K562 (cell line): Measurements from ENCODE around the gene SPDYA. TPM values are rescaled to one million over a fixed set of nuclear protein-coding genes. Genes with fewer than 3 reads are reported as not detected.

ENCODE experiments used
- CHD4 ChIP-seq: fragments of 200-600 bp; sonication (generic); IDR thresholded peaks from 3 replicates; pipeline ENCODE4 v1.6.1; 2012; ENCODE audit warnings: low read depth, mild to moderate bottlenecking, mixed read lengths, low read length, inconsistent platforms; ENCODE audit not compliant: insufficient read depth, insufficient replicate concordance, poor library complexity, severe bottlenecking
- CHD7 ChIP-seq: fragments of 200-600 bp; sonication (generic); IDR thresholded peaks from one replicate; pipeline ENCODE4 v1.6.1; 2012; ENCODE audit warnings: mild to moderate bottlenecking, low read depth, low read length, inconsistent platforms
- CSDE1 ChIP-seq, 2 experiments: fragments of 450-650 bp; IDR thresholded peaks; 2 replicates each; pipeline ENCODE4 v1.6.1; 2016; ENCODE audit warnings: mild to moderate bottlenecking in 1 of 2
- GTF2E2 ChIP-seq: fragments of 200-800 bp; sonication (Bioruptor generic); IDR thresholded peaks from 2 replicates; pipeline ENCODE4 v1.6.1; 2016; ENCODE audit warnings: missing genetic modification characterization, missing compliant biosample characterization
- MIER1 ChIP-seq: fragments of 450-650 bp; IDR thresholded peaks from 2 replicates; pipeline ENCODE4 v1.6.1; 2016; ENCODE audit warnings: antibody characterized with exemption, mild to moderate bottlenecking, low read depth
- NFXL1 ChIP-seq: fragments of 450-650 bp; formaldehyde crosslinking; IDR thresholded peaks from 2 replicates; pipeline ENCODE4 v1.4.0; 2021; ENCODE audit warnings: mild to moderate bottlenecking
- PRPF4 ChIP-seq: fragments of 200-400 bp; formaldehyde crosslinking; IDR thresholded peaks from one replicate; pipeline ENCODE4 v1.6.1; 2017; ENCODE audit warnings: low read length, low read depth, mild to moderate bottlenecking; ENCODE audit not compliant: insufficient read depth, poor library complexity, severe bottlenecking
- RHOXF2B ChIP-seq: fragments of 250-450 bp; sonication (Bioruptor Pico); conservative IDR thresholded peaks from 2 replicates; pipeline ENCODE4 v1.5.1; 2021
- SAFB2 ChIP-seq: fragments of 200-400 bp; formaldehyde crosslinking; IDR thresholded peaks from 2 replicates; pipeline ENCODE4 v1.6.1; 2018; ENCODE audit warnings: borderline replicate concordance, low read length, low read depth, moderate library complexity; ENCODE audit not compliant: severe bottlenecking
- SIRT6 ChIP-seq: IDR thresholded peaks from one replicate; pipeline ENCODE4 v1.6.1; 2012; ENCODE audit warnings: low read depth, mild to moderate bottlenecking, control low read depth, inconsistent platforms, low read length, moderate library complexity
- SP1 ChIP-seq: sonication (generic); formaldehyde crosslinking; IDR thresholded peaks from 2 replicates; pipeline ENCODE4 v1.8.1; 2022; ENCODE audit warnings: mild to moderate bottlenecking, missing genetic modification reagents
- STAG1 ChIP-seq: sonication (generic); formaldehyde crosslinking; IDR thresholded peaks from 2 replicates; pipeline ENCODE4 v1.5.0; 2020; ENCODE audit warnings: missing genetic modification reagents, borderline replicate concordance
- SUPT5H ChIP-seq: fragments of 450-650 bp; IDR thresholded peaks from 2 replicates; pipeline ENCODE4 v1.6.1; 2016
- YY1 ChIP-seq, 3 experiments: IDR thresholded peaks; 2 replicates each; pipeline ENCODE4 v1.6.1; 2011; ENCODE audit warnings: low read length in 2 of 3, mild to moderate bottlenecking in 2 of 3, moderate library complexity in 2 of 3, borderline replicate concordance in 1 of 3, control low read depth in 1 of 3, low read depth in 1 of 3; ENCODE audit not compliant: insufficient read depth in 3 of 3, insufficient replicate concordance in 2 of 3, control insufficient read depth in 1 of 3, insufficient read length in 1 of 3; ENCODE audit errors: extremely low read depth in 1 of 3
- ZKSCAN3 ChIP-seq: fragments of 250-450 bp; sonication (Bioruptor Pico); IDR thresholded peaks from 2 replicates; pipeline ENCODE4 v1.4.0; 2020
- ZNF274 ChIP-seq: IDR thresholded peaks from 2 replicates; pipeline ENCODE4 v1.6.1; 2011; ENCODE audit warnings: low read depth, mild to moderate bottlenecking, low read length, moderate library complexity, borderline replicate concordance
- ZNF780A ChIP-seq: fragments of 250-450 bp; sonication (Bioruptor Pico); IDR thresholded peaks from 2 replicates; pipeline ENCODE4 v1.5.0; 2021; ENCODE audit warnings: mild to moderate bottlenecking
- polyA plus RNA-seq, 8 experiments: library from polyadenylated mRNA; depleted of rRNA in 4 of 8; stranded (reverse) in 5 of 8; unstranded in 3 of 8; fragments of >200 nt; fragmentation: Nextera tagmentation in 2 of 8; fragmentation: Illumina TruSeq in 1 of 8; extraction: Ambion mirVana in 2 of 8; extraction: Trizol in 1 of 8; gene quantifications; 2 replicates each; pipeline versions ENCODE4 v1.2.1 to v1.2.3, GENCODE V29; 2011 to 2014; ENCODE audit warnings: inconsistent platforms in 1 of 8, missing spikeins in 1 of 8
- total RNA-seq, 7 experiments: library from RNA; depleted of rRNA in 6 of 7; stranded (reverse); fragments of >200 nt in 6 of 7; fragmentation: Illumina TruSeq in 2 of 7; extraction: Trizol in 2 of 7; gene quantifications; 2 replicates each; pipeline versions ENCODE4 v1.2.1 to v1.2.3, GENCODE V29; 2011 to 2021; ENCODE audit warnings: low replicate concordance in 1 of 7

The SPDYA gene
- total and polyA plus RNA-seq, 9 of the 15 experiments (the other 6 are each of a cell fraction or from before 2014, with no cell fraction given): 0.05 to 1.6 (median 0.30) TPM; not detected in 1

- TF ChIP-seq STAG1 (no peak), SP1 (CRISPR knock-in tag) (peak; percentile 89), SUPT5H (peak; percentile 97), GTF2E2 (no peak), SIRT6 (no peak), ZNF274 (no peak), CHD4 (no peak), ZKSCAN3 (CRISPR knock-in tag) (no peak), CSDE1 (IDR thresholded peaks at IDR 0.05) (peak in 1 of 2 experiments; percentile 92; a peak in 2 of 4 replicates), RHOXF2B (no peak), YY1 (IDR thresholded peaks at IDR 0.05; ENCODE audit: borderline replicate concordance in 1 of 3, control insufficient read depth in 1 of 3, extremely low read depth in 1 of 3, insufficient read depth in 3 of 3, insufficient read length in 1 of 3, insufficient replicate concordance in 2 of 3, low read depth in 1 of 3, low read length in 2 of 3) (peak; percentile 53 to 91 (median 86)), MIER1 (no peak), CHD7 (no peak), ZNF780A (CRISPR knock-in tag) (no peak), SAFB2 (no peak), NFXL1 (CRISPR knock-in tag) (no peak), PRPF4 (no peak)
Measured at GRCh38 chr2:28870146-28870891, 59.7 kb downstream of the SPDYA start, which contains the start of gene TRMT61B (continued).
